ENCODE data around the gene NXN.
"Not testable (repeated sequence)": the region's sequence is repeated elsewhere in the genome, so short reads cannot be mapped to it uniquely, and the experiment has no call there.

NXN gene

DNA sequence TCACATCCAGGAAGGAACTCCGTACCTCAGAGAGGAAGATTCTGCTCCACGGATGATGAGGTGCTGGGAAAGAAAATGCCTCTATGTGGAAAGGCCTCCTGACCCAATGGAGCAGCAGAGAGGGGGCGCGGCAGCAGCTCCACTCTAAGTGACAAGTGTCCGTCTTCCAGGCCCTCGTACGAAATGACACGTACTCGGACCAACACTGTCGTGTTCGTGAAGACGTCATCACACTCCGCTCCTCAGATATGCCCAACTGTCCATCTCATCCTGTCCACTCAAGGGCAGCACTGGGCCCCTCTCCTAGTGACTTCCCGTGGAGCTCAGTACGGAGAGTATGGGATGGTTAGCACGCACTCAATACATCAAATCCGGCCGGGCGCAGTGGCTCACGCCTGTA is 165.2 kb downstream of the NXN start:
- DNase-seq, result no peak

DNA sequence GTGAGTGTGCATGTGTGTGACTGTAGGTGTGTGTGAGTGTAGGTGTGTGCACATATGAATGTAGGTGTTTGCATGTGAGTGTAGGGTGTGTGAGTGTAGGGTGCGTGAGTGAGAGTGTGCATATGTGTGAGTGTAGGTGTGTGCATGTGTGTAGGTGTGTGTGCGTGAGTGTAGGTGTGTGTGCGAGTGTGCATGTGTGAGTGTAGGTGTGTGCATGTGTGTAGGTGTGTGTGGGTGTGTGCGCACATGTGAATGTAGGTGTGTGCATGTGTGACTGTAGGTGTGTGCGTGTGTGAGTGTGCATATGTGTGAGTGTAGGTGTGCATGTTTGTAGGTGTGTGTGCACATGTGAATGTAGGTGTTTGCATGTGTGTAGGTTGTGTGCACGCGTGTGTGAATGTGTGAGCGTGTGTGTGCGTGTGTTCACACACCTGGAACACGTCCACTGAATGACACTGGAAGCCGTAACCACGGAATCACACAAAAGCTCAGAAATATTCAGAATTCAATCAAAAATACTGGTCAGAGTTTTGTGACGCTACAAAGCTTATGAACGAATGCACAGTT is 166.9 kb downstream of the NXN start:
- DNase-seq, result no peak

DNA sequence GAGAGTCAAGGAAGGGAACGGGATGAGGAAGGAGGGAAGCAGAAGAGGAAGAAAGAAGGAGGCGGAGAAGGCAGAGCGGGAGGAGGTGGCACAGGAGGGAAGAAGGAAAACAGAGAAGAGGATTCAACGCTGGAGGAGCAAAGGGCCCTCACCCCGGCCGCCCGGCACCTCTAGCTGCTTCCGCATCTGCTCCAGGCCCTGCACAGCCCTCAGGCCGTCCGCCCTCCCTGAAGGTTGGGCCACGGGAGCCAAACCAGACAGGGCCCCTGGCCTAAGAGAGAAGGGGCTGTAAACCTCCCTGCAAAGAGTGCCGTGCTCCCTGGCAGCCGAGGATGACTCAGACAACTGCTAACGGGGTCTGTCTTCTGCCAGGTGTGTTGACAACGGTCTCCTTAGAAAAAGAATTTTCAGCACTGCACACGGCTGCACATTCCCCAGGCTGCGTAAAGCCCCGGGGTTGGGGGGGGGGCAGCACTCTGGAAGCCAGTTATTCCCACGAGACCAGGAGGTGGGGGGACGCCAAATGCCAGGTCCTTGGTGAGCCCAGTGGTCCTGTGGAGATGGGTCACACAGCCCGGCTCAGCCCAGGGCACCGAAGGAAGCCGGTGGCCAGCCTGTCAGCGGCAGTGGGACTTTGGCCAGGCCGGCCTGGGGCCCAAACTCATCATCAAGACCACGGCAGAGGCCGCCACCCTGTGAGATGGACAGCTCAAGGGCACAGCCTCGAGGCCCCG is 168.4 kb downstream of the NXN start:
- DNase-seq, result no peak

DNA sequence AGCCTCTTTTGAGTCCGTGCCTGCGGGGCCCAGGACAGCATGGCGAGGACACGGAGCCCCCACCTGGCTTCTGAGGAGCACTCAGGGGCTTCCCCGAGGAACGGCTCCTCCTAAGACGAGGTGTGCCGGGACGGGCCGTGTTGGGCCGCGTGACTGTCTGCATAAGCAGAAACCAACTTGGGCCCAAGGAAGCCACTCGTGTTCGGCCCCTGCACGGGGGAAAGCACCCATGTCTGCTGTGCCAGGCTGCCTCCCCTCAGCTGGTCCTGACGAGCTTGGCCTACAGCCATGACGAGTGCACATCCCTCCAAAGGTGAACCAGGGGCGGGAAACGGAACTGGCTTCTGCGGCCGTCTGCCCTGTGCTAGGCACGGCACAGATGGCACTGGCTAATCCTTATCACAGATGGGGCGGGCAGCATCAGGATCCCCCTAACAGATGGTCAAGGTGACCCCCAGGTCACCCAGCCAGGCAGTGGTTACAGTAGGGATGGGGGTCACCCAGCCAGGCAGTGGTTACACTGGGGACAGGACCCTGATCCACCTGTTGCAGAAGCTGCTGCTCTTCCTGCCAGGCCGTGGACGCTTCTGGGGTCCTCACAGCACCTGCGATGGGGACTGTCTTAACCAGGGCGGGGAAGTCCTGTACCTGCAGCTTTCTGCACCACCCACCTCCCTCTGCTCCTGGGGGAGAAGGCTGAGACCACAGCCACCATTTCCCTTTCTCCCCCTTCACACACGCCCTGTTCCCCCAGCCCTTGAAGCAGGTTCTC is 171.9 kb downstream of the NXN start:
- DNase-seq, result no peak

DNA sequence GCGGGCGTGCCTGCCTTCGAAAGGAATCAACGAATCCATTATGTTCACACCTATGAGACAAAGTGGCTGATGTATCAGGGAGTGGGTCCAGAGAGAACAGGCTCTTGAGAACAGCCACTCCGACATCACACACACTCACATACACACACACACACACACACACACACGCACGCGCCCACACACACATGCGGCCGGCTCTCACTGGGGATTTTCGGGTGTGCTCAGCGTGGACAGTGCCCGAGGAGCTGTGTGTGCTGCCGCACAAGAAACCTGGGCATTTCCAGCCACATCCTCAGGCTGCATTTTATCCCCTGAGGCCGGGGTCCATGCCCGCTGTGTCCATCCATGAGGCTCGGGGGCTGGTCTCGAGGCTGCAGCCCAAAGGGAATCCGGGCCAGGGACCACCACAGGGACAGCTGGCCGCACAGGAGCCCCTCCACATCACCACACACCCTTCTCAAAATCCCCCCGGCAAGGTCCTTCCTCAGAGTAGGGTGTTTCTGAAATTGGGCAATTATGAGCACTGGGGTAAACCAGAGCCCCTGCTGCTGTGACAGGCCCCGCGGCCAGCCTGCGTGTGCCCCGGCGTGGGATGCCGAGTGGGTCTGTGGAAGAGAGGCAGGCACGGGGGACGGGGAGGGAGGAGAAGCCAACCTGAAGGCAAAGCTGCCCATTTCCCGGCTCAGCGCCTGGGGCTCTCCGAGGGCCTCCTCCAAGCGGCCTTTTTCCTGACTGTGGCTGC is 172.6 kb downstream of the NXN start:
- no peak for DNase-seq

DNA sequence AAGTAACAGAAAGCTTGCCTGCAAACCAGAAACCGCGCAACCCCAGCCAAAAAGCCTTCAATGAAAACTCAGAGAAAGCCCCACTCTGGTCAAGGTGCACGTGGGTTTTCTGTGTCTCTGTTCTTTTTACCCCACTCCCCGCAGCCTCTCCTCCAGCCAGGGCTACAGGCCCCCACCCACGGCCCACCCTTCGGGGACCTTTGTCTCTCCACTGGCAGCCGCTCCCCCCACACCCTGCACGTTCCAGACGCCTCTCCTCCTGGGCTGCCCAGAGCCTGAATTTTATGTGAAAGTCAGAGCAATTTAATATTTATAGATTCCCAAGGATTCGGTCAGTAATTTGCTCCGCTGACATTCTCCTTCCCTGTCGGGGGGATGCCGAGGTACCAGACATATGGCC is 173.2 kb downstream of the NXN start:
- DNase-seq, result no peak

DNA sequence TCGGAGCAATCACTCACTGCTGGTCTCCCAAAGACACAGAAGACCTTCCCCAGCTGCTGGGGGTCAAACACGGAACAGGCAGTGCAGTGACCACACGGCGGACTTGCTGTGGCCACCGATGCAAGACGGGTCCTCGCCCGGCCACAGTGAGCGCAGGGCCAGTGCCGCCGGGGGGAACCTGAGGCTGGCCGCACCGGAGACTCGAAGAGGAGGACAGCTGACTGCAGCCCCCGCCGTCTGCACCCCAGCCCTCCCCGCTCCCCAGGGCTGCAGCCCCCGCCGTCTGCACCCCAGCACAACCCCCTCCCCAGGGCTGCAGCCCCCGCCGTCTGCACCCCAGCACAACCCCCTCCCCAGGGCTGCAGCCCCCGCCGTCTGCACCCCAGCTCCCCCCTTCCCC is 173.7 kb downstream of the NXN start:
- not testable (repeated sequence) for DNase-seq

DNA sequence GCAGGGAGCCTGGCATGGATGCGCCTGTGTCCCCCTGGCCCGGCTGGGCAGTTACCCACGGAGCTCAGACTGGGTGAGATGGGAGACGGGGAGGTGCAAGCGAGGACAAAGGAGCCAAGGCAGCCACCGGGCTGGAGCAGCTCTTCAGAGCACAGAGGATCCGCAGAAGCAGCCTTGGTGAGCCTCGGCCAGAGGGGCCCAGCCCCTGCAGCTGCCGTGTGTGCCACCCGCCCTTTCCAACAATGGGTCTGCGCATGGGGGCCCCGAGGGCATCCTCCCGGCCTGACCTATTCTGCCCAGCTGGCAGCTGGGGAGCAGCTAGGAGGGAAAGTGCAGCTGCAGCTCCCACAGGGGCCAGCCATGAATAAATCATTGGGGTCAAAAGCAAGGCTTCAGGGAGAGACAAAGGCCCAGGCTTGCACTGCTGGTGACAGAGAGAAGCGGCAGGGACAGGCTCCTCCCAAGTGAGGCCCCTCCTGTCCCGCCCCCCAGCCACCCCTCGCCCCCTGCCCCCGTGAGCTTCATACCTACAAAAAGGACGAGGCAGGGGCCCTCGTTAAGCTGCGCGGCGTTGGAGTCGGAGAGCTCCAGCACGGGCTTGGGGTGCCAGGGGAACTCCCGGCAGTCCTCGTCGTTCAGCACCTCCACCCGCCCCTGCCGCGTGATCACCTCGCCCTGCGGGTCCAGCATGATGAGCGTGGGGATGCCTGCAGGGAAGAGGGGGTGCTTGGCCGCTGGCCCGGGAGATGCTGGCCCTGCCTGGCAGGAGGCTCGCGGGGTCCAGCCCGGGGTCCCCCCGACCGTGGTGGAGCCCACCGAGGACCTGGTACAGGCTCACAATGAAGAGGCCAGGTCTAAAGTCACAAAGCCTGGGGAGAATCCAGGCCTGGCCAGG is 174.8 kb downstream of the NXN start:
- DNase-seq, result no peak

DNA sequence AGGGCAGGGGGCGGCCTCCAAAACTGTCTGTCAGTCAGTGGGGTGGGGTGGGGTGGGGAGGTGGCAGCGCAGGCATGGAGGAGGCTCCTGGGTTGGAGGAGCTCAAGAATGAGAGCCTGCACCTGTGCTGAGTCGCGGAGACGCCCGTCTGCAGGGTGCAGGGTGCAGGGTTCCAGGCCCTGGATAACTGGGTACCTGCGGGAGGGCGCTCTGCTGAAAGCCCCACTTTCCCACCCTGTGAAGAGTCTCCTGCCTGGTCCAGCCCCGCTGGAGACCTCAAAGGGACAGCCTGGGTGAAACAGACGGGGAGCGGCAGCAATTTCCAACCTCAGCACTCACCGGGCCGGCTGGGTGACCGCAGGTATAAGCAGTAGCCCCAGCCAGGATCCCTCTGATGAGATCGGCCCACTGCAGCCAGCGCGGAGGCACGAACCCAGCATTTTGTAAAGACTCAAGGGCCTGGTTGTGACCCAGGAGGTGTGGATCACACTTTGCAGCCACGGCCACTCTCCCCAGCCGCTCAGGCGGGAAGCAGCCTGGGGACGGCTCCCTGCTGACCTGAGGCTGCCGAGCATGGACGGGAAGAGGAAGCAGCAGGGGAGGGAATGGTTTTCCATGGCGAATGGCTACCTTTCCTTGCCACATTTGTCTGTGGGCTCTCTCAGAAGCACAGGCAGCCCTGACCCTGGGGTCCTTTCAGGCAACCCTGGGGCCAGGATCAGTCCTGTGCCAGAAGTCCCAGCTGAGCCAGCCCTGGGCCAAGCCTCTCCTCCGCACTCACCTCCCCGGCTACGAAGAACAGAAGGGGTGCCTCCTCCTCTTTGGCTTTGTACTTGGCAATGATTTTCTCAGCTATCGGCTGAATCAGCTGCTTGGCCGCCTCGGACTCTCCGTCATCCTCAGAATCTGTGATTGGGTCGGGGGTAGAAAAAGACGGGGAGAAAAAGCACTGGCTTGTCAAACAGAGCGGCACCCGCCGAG is 176.4 kb downstream of the NXN start:
- DNase-seq, result no peak

DNA sequence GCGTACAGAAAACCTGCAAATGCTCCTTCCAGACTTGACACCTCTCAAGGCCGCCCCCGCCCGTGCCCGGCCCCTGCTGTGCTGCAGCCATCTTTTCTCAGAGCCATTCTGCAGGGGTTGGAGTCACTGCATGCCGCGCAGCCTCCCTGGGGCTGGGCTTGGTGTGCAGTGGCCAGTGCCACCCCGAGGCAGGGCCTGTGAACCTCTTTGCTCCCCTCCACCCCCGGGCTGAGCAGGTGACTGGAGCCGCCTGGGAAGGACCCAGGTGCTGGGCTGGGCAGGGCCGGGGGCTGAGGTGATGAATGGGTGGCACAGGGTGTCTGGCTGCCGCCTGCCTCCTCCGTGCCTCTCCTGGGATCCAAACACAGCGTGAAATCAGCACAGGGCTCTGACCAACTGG is 177.1 kb downstream of the NXN start:
- no peak for DNase-seq

DNA sequence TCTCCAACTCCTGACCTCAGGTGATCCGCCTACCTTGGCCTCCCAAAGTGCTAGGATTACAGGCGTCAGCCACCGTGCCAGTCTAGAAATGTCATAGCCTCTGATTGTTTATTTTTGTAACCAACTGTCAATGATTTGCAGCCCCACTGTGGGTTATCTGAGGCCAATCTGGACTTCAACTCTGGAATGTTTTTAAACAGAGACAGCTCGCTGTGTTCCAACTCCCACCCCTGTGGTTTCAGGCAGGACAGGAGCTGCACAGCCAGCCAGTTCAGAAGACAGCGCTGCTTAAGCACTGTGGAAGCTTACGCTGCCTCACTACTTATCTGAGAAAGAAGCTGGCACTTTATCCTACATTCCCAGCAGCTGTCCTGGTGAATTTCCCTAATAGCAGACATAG is 177.9 kb downstream of the NXN start:
- no peak for DNase-seq

DNA sequence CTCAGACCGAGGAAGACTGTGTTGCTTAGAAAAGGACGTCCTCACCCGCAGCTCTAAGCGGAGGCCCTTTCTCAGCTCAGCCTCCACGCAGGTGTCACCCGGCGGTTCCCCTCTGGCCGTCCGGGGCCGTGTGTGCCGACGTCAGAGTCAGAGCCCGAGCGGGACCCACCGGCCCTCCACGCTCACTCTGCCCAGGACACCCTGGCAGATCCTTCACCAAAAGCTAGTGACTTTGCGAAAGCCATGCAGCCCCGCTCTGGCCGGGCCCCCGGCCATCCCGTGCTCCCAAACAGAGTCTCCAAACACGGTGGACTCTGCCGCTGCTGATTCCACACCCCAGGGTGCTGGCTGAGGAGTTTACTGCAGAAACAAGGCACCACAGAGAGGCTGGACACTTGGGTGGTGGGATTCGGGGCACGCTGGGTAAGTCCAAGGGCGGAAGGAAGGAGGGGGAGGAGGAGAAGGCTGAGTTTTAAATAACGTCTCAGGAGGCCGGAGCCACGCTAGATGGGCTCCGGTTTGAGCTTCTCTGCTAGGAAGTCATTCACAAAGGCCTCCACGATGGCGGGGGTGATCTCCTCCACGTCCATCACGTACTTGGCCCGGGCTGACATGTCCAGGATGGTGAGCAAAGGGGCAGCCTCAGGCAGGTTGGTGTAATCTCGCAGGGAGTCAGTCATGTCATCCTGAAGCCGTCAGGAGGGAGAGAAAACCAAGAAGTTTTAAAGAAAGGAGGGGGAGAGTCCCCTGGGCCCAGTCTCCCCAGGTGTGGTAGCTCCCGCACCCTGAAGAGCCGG is 178.9 kb downstream of the NXN start:
- DNase-seq, result no peak

DNA sequence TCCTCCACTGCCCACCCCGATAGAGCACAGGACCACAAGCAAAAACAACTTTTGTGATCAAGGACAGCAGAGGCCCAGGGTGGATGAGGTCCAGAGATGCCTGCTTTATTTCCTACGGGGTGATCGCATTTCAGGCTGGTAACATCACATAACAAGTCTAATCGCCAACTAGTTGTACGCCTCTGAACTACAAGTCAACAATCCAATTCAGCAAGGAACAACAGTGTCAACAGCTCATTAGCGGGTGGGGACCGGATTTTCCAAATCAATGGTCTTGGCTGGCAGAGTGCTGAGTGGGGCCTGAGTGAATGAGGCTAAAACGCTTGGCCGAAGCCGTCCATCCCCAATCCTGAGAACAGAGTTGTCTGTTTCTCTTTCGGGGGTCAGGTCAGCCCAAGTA is 180.3 kb downstream of the NXN start:
- no peak for DNase-seq

DNA sequence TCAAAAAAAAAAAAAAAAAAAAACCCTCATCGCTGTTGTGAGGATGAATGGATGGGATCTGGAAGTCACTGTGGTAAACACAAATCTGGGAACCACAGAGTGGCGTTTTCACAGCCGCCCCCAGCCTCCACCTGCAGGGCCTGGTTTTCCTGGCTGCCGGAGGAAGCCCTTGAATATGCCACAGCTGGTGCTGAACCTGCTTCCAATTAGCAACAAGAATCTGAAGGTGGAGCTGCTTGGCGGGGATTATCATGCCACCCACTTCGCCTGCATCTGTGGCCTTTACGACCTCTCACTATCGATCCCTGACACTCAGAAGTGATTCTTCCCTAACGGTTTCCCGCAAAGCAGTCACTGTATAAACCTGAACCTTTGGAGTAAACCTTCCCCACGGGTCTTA is 181.3 kb downstream of the NXN start:
- DNase-seq, result no peak

DNA sequence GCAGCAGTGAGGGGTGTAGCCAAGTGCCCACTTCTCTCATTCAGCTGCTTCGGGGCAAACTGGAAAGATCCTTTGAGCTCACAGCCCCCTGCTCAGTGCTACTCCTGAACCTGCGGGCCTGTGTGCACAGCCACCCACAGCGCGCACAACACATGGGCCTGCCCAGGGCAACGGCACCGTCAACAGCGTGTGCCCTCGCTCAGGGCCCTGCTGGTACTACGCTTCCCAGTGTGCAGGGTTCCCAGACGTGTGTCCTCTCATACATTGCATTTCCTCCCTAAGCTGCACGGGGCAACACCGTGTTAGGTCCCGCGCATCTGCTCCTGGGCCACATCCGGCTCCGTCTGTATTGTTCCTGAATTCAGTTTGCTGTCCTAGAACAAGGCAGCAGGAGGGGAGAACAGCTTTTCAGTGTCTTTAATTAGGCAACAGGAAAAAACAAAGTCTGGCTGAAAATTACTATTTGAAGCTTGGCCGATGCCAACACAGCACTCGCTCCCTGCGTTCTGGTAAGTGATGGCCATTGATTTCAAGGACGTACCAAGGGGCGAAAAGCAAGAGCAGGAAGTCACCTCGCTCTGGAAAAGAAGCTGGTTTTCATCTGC is 182.2 kb downstream of the NXN start:
- DNase-seq, result no peak

DNA sequence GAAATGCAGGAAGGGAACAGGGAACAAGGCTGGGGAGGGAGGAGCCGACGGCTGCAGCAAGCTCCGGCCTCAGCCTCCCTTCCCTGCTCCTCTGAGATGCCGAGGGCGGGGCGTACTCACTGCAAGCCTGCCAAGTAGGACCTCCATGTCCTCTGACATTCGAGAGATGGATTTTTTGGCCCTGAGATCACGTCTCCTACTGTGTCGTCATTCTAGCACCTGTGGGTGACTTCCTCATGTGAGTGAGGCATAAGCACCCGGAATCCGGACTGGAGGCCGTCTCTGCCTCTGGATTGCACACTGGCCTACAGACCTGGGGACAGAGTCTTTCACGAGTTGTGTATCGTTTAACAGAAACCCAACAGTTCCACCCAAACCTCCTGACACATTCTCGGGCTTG is 183.0 kb downstream of the NXN start:
- no peak for DNase-seq

DNA sequence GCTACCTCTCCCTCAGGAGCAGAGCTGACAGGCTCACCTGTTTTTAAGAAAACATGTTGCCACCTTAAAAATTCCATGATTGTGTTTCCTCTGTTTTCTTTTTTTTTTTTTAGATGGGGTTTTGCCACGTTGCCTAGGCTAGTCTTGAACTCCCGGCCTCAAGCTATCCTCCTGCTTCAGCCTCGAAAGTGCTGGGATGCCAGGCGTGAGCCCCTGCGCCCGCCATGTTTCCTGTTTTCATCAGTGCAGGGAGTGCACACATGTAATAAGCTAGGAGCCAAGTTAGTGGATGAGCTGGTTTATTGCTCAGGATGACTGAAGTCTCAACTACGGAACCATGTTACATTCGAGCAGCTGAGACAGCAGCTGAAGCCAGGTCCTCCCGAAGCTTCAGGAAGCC is 183.9 kb downstream of the NXN start:
- no peak for DNase-seq

DNA sequence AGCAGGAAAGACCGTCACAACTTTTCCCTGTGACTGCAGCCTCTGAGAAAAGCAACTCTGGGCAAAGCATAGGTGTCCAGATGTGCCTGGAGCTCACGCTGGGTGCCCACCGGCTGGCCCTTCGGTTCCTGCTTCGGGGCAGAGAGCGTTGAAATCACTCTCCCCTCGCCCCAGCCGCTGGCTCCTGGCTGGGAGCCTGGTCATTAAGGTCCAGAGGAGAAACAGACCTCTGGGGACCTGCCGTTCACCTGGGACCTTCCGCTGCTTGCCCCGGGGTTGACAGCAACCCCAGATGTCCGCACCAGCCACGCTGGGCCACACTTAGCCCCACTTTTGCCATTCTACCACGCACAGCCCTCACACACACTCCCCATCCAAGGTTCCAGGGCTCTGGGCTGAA is 184.3 kb downstream of the NXN start:
- DNase-seq, result no peak

DNA sequence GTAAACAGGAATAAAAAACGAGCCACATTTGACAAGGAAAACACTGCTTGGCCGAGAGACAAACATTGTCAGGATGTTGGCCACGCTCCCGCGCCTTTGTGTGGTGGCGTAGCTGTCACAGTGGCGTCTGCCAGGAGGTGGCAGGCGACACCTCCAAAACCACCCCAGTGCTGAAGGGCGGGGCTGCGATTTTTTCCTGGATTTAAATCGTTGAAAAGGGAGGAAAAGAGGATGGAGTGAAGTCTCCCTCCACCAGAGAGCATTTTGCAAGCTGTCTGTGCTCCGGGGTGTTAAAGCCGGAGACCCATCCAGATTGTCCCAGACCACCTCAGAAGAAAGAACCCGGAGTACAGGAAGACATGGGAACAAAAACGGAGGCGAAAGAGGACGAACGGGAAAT is 184.7 kb downstream of the NXN start:
- DNase-seq, result peak; percentile 55

DNA sequence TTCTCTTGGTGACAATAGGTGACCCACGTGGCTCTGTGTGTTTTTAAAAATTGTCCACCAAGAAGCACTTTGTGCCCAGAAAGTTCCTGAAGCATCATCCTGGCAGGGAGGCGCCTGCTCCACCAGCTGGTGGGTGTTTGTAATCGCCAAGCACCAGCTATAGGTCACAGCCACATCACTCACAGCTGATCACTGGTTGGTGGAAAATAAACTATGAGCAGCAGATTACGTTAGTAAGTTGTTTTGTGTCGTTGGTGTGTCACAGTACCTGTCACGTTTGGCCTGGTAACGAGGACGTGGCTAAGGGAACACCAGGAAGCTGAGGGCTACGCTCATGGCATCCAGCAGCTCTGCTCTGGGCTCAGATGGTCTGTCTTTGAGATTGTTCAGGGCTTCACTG is 187.3 kb downstream of the NXN start:
- DNase-seq, result no peak

Measured in NCI-H1105 (cell line).